ENCODE measurements around the gene ZNF615. TPM values are rescaled to one million over a fixed set of nuclear protein-coding genes. Genes with fewer than 3 reads are reported as not detected.

ZNF615 gene
- total and polyA plus RNA-seq, 2 donors (not counting 1 experiment from before 2014, with no cell fraction given): 7.8 to 14.7 TPM

DNA sequence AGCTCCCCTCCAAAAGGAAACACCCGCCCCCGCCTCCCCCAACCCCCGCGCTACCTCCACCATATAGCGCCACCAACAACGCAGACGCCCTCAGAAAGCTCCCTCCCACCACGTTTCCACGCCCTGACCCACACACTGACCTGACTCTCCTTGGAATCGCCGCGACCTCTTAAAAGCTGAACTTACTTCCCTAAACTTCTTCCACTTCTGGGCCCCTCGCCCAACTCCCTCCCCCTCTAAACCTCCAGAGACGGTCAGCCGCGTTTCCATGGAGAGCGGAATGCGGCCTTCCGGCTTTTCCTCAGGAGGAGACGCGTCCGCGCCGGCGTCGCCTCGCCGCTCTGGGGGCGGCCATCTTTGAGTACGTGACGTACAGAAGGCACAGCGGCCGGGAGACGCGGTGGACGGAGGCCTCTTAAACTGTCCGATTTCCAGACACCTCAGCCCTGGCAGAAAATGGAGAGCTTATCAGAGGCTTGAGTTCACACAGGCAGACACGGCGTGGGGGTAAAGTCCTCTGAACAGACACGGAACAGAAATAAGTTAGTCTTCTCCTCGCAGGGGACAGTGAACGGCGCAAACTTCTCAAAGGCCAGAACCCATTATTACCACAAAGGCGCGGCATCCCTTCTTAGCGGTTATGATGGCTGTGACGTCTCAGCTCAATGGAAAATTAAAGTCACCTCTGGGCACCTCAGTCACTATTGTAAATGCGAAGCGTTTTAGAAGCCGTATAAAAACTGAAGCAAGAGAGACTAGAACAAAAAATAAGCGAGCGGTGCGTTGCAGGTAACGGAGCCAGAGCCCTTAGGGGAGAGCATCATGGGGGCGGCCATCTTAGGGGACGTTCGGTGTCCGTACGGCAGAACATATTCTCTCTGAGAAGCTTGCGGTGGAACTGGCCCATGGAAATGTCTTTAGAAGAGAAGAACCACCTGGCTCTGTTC, 40.8 kb upstream of the ZNF615 start, which contains the start of gene ZNF432:
Gene ZNF432 (minus strand): TSS at position 284 of the 947 bp plus-strand sequence. CDS start 1,970 bp downstream, outside the sequence.
- Histone ChIP-seq H3K4me3 (replicated peaks in 1 of 4; ENCODE audit: control extremely low read depth in 1 of 4, insufficient read depth in 1 of 4, low read depth in 3 of 4, low read length in 4 of 4) (peak within 1 kb of the TSS; percentile 77 to 89 (median 86)), H3K9me3 (ENCODE audit: control insufficient read depth, insufficient read depth, low read depth, low read length) (no peaks in the 10 kb centered on the region), H3K27me3 (ENCODE audit: control insufficient read depth, insufficient read depth, low read length) (no peaks in the 10 kb centered on the region), H4K20me1 (ENCODE audit: control insufficient read depth, extremely low read depth, insufficient read depth, low read length) (no peaks in the 10 kb centered on the region), H3K9ac (ENCODE audit: insufficient read depth, low read length) (peak within 1 kb of the TSS; percentile 79), H3K4me1 (ENCODE audit: control insufficient read depth, extremely low read depth, insufficient read depth, low read length) (no peaks in the 10 kb centered on the region), H3K79me2 (ENCODE audit: control insufficient read depth, insufficient read depth, low read length) (peaks cover 2% of the 10 kb centered on the region), H2AFZ (ENCODE audit: low read length) (peak within 1 kb of the TSS; percentile 98), H3K36me3 (ENCODE audit: control insufficient read depth, insufficient read depth, low read length) (no peaks in the 10 kb centered on the region), H3K27ac (ENCODE audit: insufficient read depth, low read length) (peak within 1 kb of the TSS; percentile 97), H3K4me2 (ENCODE audit: extremely low read depth, insufficient read depth, low read length) (peak within 1 kb of the TSS; percentile 96)
- TF ChIP-seq, protein P1, sequence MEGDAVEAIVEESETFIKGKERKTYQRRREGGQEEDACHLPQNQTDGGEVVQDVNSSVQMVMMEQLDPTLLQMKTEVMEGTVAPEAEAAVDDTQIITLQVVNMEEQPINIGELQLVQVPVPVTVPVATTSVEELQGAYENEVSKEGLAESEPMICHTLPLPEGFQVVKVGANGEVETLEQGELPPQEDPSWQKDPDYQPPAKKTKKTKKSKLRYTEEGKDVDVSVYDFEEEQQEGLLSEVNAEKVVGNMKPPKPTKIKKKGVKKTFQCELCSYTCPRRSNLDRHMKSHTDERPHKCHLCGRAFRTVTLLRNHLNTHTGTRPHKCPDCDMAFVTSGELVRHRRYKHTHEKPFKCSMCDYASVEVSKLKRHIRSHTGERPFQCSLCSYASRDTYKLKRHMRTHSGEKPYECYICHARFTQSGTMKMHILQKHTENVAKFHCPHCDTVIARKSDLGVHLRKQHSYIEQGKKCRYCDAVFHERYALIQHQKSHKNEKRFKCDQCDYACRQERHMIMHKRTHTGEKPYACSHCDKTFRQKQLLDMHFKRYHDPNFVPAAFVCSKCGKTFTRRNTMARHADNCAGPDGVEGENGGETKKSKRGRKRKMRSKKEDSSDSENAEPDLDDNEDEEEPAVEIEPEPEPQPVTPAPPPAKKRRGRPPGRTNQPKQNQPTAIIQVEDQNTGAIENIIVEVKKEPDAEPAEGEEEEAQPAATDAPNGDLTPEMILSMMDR (conservative IDR thresholded peaks at IDR 0.05 in 1 of 2, IDR thresholded peaks at IDR 0.05 in 1 of 2; ENCODE audit: low read depth in 1 of 2, low read length in 2 of 2): no peak
- no peak for TF ChIP-seq EZH2 (IDR thresholded peaks at IDR 0.05; ENCODE audit: low read length, missing control alignments)
- peak; percentile 94 for DNase-seq (ENCODE audit: low read depth in 2 of 2)

DNA sequence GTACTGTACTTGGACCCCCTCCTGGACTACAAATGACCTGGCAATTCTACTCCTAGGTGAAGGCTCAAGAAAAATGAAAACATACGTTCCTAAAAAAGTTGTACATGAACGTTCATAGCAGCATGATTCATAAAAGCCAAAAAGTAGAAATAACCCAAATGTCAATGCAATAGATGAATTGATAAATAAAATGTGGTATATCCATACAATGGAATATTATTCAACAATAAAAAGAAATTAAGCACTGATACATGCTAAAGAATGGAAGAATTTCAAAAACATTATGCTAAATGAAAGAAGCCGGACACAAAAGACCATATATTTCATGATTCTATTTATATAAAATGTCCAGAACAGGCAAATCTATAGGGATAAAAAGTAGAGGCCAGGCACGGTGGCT, 31.2 kb upstream of the ZNF615 start:
- H3K4me2 ChIP-seq (ENCODE audit: extremely low read depth, insufficient read depth, low read length): no peak overlapping the region
- H3K36me3 ChIP-seq (ENCODE audit: control insufficient read depth, insufficient read depth, low read length): peaks cover 19% of the 10 kb centered on the region
- no peaks in the 10 kb centered on the region for H3K4me1 ChIP-seq (ENCODE audit: control insufficient read depth, extremely low read depth, insufficient read depth, low read length)
- H4K20me1 ChIP-seq (ENCODE audit: control insufficient read depth, extremely low read depth, insufficient read depth, low read length): no peaks in the 10 kb centered on the region
- H3K27me3 ChIP-seq (ENCODE audit: control insufficient read depth, insufficient read depth, low read length): no peaks in the 10 kb centered on the region
- no peak for TF ChIP-seq EZH2 (IDR thresholded peaks at IDR 0.05; ENCODE audit: low read length, missing control alignments)
- H3K27ac ChIP-seq (ENCODE audit: insufficient read depth, low read length): no peak overlapping the region
- no peak for DNase-seq (ENCODE audit: low read depth in 2 of 2)
- no peak overlapping the region for H3K4me3 ChIP-seq (replicated peaks in 1 of 4; ENCODE audit: control extremely low read depth in 1 of 4, insufficient read depth in 1 of 4, low read depth in 3 of 4, low read length in 4 of 4)
- no peaks in the 10 kb centered on the region for H3K79me2 ChIP-seq (ENCODE audit: control insufficient read depth, insufficient read depth, low read length)
- H2AFZ ChIP-seq (ENCODE audit: low read length): no peak overlapping the region
- no peak overlapping the region for H3K9ac ChIP-seq (ENCODE audit: insufficient read depth, low read length)
- H3K9me3 ChIP-seq (ENCODE audit: control insufficient read depth, insufficient read depth, low read depth, low read length): peaks cover 9% of the 10 kb centered on the region

DNA sequence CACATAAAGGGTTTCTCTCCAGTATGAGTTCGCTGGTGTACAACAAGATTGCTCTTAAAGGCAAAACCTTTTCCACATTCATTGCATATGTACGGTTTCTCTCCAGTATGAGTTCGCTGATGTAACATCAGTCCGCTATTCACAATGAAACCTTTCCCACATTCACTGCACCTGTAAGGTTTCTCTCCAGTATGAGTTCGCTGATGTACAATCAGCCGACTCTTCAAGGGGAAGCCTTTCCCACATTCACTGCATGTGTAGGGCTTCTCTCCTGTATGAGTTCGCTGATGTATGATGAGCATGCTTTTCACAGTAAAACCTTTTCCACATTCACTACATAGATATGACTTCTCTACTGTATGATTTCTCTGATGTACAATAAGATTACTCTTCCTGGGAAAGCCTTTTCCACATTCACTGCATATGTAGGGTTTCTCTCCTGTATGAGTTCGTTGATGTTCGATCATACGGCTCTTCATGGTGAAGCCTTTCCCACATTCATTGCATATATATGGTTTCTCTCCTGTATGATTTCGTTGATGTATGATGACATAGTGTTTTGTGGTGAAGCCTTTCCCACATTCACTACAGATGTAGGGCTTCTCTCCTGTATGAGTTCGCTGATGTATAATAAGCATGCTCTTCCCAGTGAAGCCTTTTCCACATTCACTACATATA, 26.2 kb upstream of the ZNF615 start:
- Histone ChIP-seq H2AFZ (ENCODE audit: low read length) (no peak overlapping the region), H3K4me1 (ENCODE audit: control insufficient read depth, extremely low read depth, insufficient read depth, low read length) (no peaks in the 10 kb centered on the region), H3K79me2 (ENCODE audit: control insufficient read depth, insufficient read depth, low read length) (no peaks in the 10 kb centered on the region), H3K9ac (ENCODE audit: insufficient read depth, low read length) (no peak overlapping the region), H3K4me3 (replicated peaks in 1 of 4; ENCODE audit: control extremely low read depth in 1 of 4, insufficient read depth in 1 of 4, low read depth in 3 of 4, low read length in 4 of 4) (no peak overlapping the region), H3K9me3 (ENCODE audit: control insufficient read depth, insufficient read depth, low read depth, low read length) (peaks cover 12% of the 10 kb centered on the region), H3K4me2 (ENCODE audit: extremely low read depth, insufficient read depth, low read length) (no peak overlapping the region), H3K36me3 (ENCODE audit: control insufficient read depth, insufficient read depth, low read length) (peaks cover 16% of the 10 kb centered on the region), H3K27ac (ENCODE audit: insufficient read depth, low read length) (no peak overlapping the region), H3K27me3 (ENCODE audit: control insufficient read depth, insufficient read depth, low read length) (no peaks in the 10 kb centered on the region), H4K20me1 (ENCODE audit: control insufficient read depth, extremely low read depth, insufficient read depth, low read length) (no peaks in the 10 kb centered on the region)
- TF ChIP-seq, protein P1 (conservative IDR thresholded peaks at IDR 0.05 in 1 of 2, IDR thresholded peaks at IDR 0.05 in 1 of 2; ENCODE audit: low read depth in 1 of 2, low read length in 2 of 2): no peak
- TF ChIP-seq EZH2 (IDR thresholded peaks at IDR 0.05; ENCODE audit: low read length, missing control alignments): no peak
- peak; percentile 24 to 29 for DNase-seq (ENCODE audit: low read depth in 2 of 2)
